Stimulated activated CD8-positive, alpha-beta memory T cell treated with anti-CD3 and anti-CD28 coated beads, Interleukin-12 subunit alpha, Interleukin-12 subunit beta, amount 100 ng/mL, for 24 hours (primary cell): Measurements from ENCODE around the gene CLIC6.

Experiments
- DNase-seq: peaks from one replicate; pipeline ENCODE4 v3.0.0-alpha.2; 2020; ENCODE audit errors: extremely low read depth

Gene CLIC6

DNA sequence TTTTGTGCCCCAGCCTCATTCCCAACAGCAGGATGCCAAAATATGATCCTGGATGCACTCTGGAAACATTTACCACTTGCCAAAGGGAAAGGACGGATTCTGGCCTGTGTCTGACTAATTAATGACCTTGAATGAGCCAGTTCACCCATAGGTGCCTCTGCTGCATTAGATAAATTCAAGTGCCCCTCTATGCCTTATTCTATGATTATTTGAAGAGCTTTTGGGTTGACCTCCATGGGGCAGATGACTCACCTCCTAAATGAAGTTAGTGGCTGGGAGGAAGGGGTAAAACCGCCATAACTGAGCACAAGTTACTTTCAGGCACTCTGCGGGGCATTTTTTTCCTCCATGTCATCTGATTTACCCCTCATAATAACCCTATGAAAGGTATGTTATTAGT, 98.1 kb downstream of the CLIC6 start:
- DNase-seq = no peak
